Sigmoid colon (tissue), 3 donors: ENCODE results near the gene NKX2-3.

Experiments used
- CTCF ChIP-seq, 4 experiments: fragments of 450-650 bp in 3 of 4; fragments of 200-600 bp in 1 of 4; IDR thresholded peaks; one replicate each; pipeline ENCODE4 v1.5.1; 2016 to 2019; ENCODE audit warnings: antibody characterized with exemption in 4 of 4, mild to moderate bottlenecking in 3 of 4, moderate library complexity in 2 of 4
- POLR2A ChIP-seq, 2 donors: fragments of 450-650 bp; IDR thresholded peaks; one replicate each; pipeline ENCODE4 v1.6.1; 2016; ENCODE audit warnings: antibody characterized with exemption in 2 of 2, mild to moderate bottlenecking in 2 of 2, moderate library complexity in 2 of 2

DNA sequence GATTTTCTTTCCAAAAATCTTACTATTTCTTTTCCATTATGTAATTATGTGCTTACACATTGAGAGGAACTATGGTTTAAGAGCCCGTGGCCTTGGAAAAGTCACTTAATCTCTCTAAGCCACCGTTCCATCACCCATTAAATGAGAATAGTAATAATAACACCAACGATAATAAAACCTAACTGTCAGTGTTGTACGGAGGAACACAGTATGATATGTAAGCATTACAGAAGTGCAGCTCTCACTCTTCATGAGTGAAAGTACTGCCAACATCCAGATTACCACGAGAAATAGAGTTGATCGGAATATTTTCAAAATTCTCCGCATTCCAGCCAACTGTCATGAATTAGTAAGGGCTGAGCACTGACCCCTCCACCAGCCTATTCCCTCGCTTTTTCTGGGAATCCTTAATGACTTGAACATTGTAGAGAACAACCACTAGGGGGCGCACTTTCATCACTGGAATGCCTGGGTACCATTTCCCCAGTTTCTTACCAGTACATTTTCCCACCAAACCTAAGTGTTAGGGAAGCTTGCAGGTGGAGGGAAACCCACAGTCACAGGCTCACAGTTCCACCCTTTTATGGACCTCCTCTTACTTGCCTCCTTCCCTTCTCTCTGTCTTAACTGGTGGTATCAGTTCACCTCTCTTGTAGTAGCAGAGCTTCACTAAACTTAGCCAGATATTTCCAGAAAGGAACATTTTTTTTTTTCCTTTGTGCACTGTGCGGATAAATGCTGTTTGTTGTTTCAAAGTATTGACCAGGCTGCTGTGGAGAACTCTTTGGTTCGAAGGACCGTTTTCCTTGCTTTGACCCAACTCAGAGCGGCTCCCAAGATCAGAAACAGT is 27.8 kb downstream of the NKX2-3 start:
- TF ChIP-seq CTCF (IDR thresholded peaks at IDR 0.05) (peak; percentile 49 to 79 (median 64)), POLR2A (IDR thresholded peaks at IDR 0.05) (no peak)
